PC-3 (cell line): Measurements from ENCODE around the gene UBAP2L. TPM values are rescaled to one million over a fixed set of nuclear protein-coding genes. Genes with fewer than 3 reads are reported as not detected.

Experiments used
- ATAC-seq: fragments of 200-7000 bp; cut with Tn5 transposase; 2 replicates; pipeline ENCODE4 v1.9.1; 2020; ENCODE audit warnings: mild to moderate bottlenecking, moderate library complexity
- BruUV-seq: library from RNA; stranded (reverse); fragments of 400-500 nt; replicated peaks from 2 replicates; lab custom pipeline; 2021; lab: Mats Ljungman, UMichigan
- CTCF ChIA-PET: fragments of 300-600 bp; sonication (Branson Sonifier 250); formaldehyde crosslinking; loops from one replicate; lab custom pipeline; 2022; ENCODE audit warnings: antibody characterized with exemption; lab: Charles Lee
- POLR2A ChIA-PET: fragments of 300-600 bp; sonication (Branson Sonifier 250); formaldehyde crosslinking; loops from one replicate; lab custom pipeline; 2022; ENCODE audit warnings: antibody characterized with exemption; ENCODE audit not compliant: unreplicated experiment; lab: Charles Lee
- DNase-seq: peaks from one replicate; pipeline ENCODE4 v3.0.0-alpha.2; 2015
- H2AFZ ChIP-seq: fragments of 300-600 bp; sonication (generic); 2 replicates; pipeline ENCODE4 v1.6.0; 2016; ENCODE audit warnings: antibody characterized with exemption, low read length
- H3F3A ChIP-seq: fragments of 300-600 bp; sonication (generic); one replicate; pipeline ENCODE4 v1.6.0; 2017; ENCODE audit warnings: antibody characterized with exemption, low read length, control low read depth, mild to moderate bottlenecking; ENCODE audit not compliant: unreplicated experiment
- H3K27ac ChIP-seq: fragments of 300-600 bp; sonication (generic); 2 replicates; pipeline ENCODE4 v1.5.1; 2016; ENCODE audit warnings: mild to moderate bottlenecking, low read length
- H3K27me3 ChIP-seq: fragments of 300-600 bp; sonication (generic); 2 replicates; pipeline ENCODE4 v1.6.1; 2016; ENCODE audit warnings: low read length, mixed read lengths
- H3K36me3 ChIP-seq: fragments of 300-600 bp; sonication (generic); 2 replicates; pipeline ENCODE4 v1.6.1; 2016; ENCODE audit warnings: low read depth, mixed run types, low read length, mixed read lengths
- H3K4me1 ChIP-seq: fragments of 300-600 bp; sonication (generic); 2 replicates; pipeline ENCODE4 v1.5.1; 2016; ENCODE audit warnings: low read length; ENCODE audit not compliant: insufficient read depth
- H3K4me2 ChIP-seq: fragments of 300-600 bp; sonication (generic); 2 replicates; pipeline ENCODE4 v1.6.0; 2016; ENCODE audit warnings: low read length
- H3K4me3 ChIP-seq: fragments of 300-600 bp; sonication (generic); 2 replicates; pipeline ENCODE4 v1.5.1; 2016; ENCODE audit warnings: mild to moderate bottlenecking, low read length, mixed read lengths
- H3K79me2 ChIP-seq: fragments of 300-600 bp; sonication (generic); 2 replicates; pipeline ENCODE4 v1.6.1; 2017; ENCODE audit warnings: low read length, mixed read lengths
- H3K9ac ChIP-seq: fragments of 300-600 bp; sonication (generic); 2 replicates; pipeline ENCODE4 v1.6.0; 2016; ENCODE audit warnings: mild to moderate bottlenecking, low read length
- H3K9me2 ChIP-seq: fragments of 300-600 bp; sonication (generic); replicated peaks from 2 replicates; pipeline ENCODE4 v1.6.1; 2016; ENCODE audit warnings: mixed run types, low read length, mixed read lengths
- H3K9me3 ChIP-seq: fragments of 300-600 bp; sonication (generic); 2 replicates; pipeline ENCODE4 v1.6.1; 2016; ENCODE audit warnings: low read length, mixed read lengths
- H4K20me1 ChIP-seq: fragments of 300-600 bp; sonication (generic); 2 replicates; pipeline ENCODE4 v1.6.1; 2016; ENCODE audit warnings: low read length, mixed read lengths
- CTCF ChIP-seq: fragments of 300-600 bp; sonication (generic); conservative IDR thresholded peaks from 2 replicates; pipeline ENCODE4 v1.5.1; 2017; ENCODE audit warnings: antibody characterized with exemption, low read depth, mild to moderate bottlenecking, low read length
- EZH2 ChIP-seq: fragments of 300-600 bp; sonication (generic); IDR thresholded peaks from one replicate; pipeline ENCODE4 v1.6.1; 2017; ENCODE audit warnings: antibody characterized with exemption, mild to moderate bottlenecking, low read length; ENCODE audit not compliant: unreplicated experiment
- EZH2phosphoT487 ChIP-seq: fragments of 300-600 bp; sonication (generic); IDR thresholded peaks from 2 replicates; pipeline ENCODE4 v1.6.1; 2018; ENCODE audit warnings: mild to moderate bottlenecking, antibody characterized with exemption, low read length, borderline replicate concordance
- intact Hi-C: fragments of 100-400 bp; cut with micrococcal nuclease; formaldehyde crosslinking; loops from 2 replicates; pipeline ENCODE4 v1.9.0; 2023
- microRNA-seq: library from miRNA; unstranded; fragments of <30 nt; microRNA quantifications from one replicate; pipeline ENCODE4 v1.1.0, GENCODE V29; 2020; ENCODE audit not compliant: unreplicated experiment
- total RNA-seq: library from RNA; depleted of rRNA; stranded (reverse); fragments of >200 nt; gene quantifications from 2 replicates; pipeline ENCODE4 v1.2.3, GENCODE V29; 2014; rRNA removed

UBAP2L gene
- total RNA-seq, 1 experiment from 2014 or later = 128 TPM

- Histone ChIP-seq H2AFZ (no peak overlapping the region), H3K27me3 (peaks cover 15% of the 10 kb centered on the region), H3K9me3 (no peaks in the 10 kb centered on the region), H3K4me1 (no peaks in the 10 kb centered on the region), H3F3A (no peaks in the 10 kb centered on the region), H4K20me1 (no peaks in the 10 kb centered on the region), H3K9ac (no peak overlapping the region), H3K27ac (no peak overlapping the region), H3K4me3 (no peak overlapping the region), H3K36me3 (no peaks in the 10 kb centered on the region), H3K79me2 (no peaks in the 10 kb centered on the region), H3K4me2 (no peak overlapping the region), H3K9me2 (no peaks in the 10 kb centered on the region)
- DNase-seq (no peak), ATAC-seq (no peak)
- no peak for TF ChIP-seq EZH2
- no peak for TF ChIP-seq CTCF
- TF ChIP-seq EZH2phosphoT487 = no peak
- POLR2A ChIA-PET = no interaction called here
- intact Hi-C loops = no loop called here
- no TSS peak for BruUV-seq
- CTCF ChIA-PET = no interaction called here
Observed at GRCh38 chr1:154316704-154317103, 95.9 kb downstream of the UBAP2L start.

- intact Hi-C loops = no loop called here
- H3K36me3 ChIP-seq = no peaks in the 10 kb centered on the region
- H2AFZ ChIP-seq = no peak overlapping the region
- H3K9me3 ChIP-seq = no peaks in the 10 kb centered on the region
- H3F3A ChIP-seq = no peaks in the 10 kb centered on the region
- CTCF ChIA-PET = no interaction called here
- no peaks in the 10 kb centered on the region for H3K4me1 ChIP-seq
- H3K4me3 ChIP-seq = no peak overlapping the region
- no peak for DNase-seq
- H3K9ac ChIP-seq = no peak overlapping the region
- POLR2A ChIA-PET = no interaction called here
- ATAC-seq = no peak
- H3K27ac ChIP-seq = no peak overlapping the region
- peaks cover 28% of the 10 kb centered on the region for H3K27me3 ChIP-seq
- no peak for TF ChIP-seq CTCF
- no peak for TF ChIP-seq EZH2
- TF ChIP-seq EZH2phosphoT487 = no peak
- no peaks in the 10 kb centered on the region for H4K20me1 ChIP-seq
- no peaks in the 10 kb centered on the region for H3K9me2 ChIP-seq
- no TSS peak for BruUV-seq
- no peaks in the 10 kb centered on the region for H3K79me2 ChIP-seq
- H3K4me2 ChIP-seq = no peak overlapping the region
Observed at GRCh38 chr1:154318386-154318785, 97.6 kb downstream of the UBAP2L start.

Small RNA genes within 50 kb of the gene (microRNA-seq; reads per million reads assigned to microRNA genes)
- gene MIR190B = 9.8 reads per million, percentile 36 among the genes with 10 or more reads in this experiment

Other genes starting within 250 kb of the UBAP2L start
- 377 and 388 TPM in 2 replicates for gene JTB, start 243.3 kb upstream of the UBAP2L start, total RNA-seq
- gene RAB13, start 234.6 kb upstream of the UBAP2L start, total RNA-seq = 41.2 and 42.3 TPM in 2 replicates
- 1,964 and 2,544 TPM in 2 replicates for gene RPS27, start 230.2 kb upstream of the UBAP2L start, total RNA-seq
- 0.04 TPM in 1 of 2 replicates, not detected in the other for gene NUP210L, start 65.9 kb upstream of the UBAP2L start, total RNA-seq
- 428 and 524 TPM in 2 replicates for gene TPM3, start 28.9 kb upstream of the UBAP2L start, total RNA-seq
- gene CFAP141, start 14.6 kb upstream of the UBAP2L start, total RNA-seq = not detected in 2 replicates
- 230 and 281 TPM in 2 replicates for gene HAX1, start 51.7 kb downstream of the UBAP2L start, total RNA-seq
- gene AQP10, start 100.1 kb downstream of the UBAP2L start, total RNA-seq = not detected in 2 replicates
- gene ATP8B2, start 104.6 kb downstream of the UBAP2L start, total RNA-seq = 25.7 and 36.3 TPM in 2 replicates
- 16.1 and 43.3 TPM in 2 replicates for gene IL6R, start 184.4 kb downstream of the UBAP2L start, total RNA-seq